DMS 273 treated with DMSO at 0.1 percent for 48 hours (cell line): ENCODE measurements around the gene TBXAS1.
"Not testable (repeated sequence)": the region's sequence is repeated elsewhere in the genome, so short reads cannot be mapped to it uniquely, and the experiment has no call there.

Experiments
- DNase-seq: peaks from one replicate; lab custom pipeline; 2025; lab: John Stamatoyannopoulos, UW

TBXAS1 gene

GRCh38 chr7:139827042-139827441 is 2.0 kb upstream of the TBXAS1 start:
- DNase-seq: no peak

DNA sequence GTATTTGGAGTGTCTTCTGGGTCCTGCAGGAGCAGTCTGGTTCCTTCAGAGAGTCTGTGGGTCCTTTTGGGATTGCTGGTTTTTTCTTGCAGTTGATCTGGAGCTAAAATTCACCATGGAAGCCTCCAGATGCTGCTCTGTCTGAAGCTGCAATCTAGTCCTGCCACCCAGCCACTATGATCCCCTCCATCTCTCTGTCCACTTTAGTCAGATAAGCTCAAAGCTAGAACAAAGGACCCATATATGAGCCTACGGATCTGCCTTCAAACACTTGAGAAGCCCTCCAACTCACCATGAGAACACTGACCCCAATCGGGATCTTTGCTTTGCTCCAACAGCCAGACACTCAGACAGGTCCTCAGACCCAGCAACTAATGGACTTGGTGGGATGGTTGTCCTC is 618 bp upstream of the TBXAS1 start:
- DNase-seq: no peak

DNA sequence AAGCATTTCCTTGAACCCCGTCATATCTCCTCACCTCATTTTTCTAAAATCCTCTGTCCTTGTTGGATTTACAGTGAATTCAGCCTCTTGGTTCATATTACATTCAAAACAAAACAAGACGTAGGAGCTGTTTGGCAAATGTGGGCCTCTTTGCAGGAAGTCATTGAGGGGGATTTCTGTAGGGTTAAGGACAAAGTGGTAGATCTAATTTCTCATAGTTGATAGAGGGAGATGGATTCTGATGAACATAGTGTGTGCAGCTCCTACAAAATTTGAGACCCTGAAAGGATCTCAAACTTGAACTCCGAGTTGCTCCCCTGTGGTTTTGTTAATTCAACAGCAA is 682 bp downstream of the TBXAS1 start:
- no peak for DNase-seq

- DNase-seq: no peak
Observed at GRCh38 chr7:139830292-139830691, 1.2 kb downstream of the TBXAS1 start.

GRCh38 chr7:139830782-139831501 is 1.9 kb downstream of the TBXAS1 start:
- no peak for DNase-seq

DNA sequence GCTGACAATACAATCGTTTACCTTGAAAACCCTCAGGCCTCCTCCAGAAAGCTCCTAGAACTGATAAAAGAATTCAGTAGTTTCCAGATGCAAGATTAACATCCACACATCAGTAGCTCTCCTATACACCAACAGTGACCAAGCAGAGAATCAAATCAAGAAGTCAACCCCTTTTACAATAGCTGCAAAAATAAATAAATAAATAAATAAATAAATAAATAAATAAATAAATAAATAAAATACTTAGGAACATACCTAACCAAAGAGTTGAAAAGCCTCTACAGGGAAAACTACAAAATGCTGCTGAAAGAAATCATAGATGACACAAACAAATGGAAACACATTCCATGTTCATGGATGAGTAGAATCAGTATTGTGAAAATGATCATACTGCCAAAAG is 6.8 kb downstream of the TBXAS1 start:
- DNase-seq: not testable (repeated sequence)

GRCh38 chr7:139837291-139837690 is 8.2 kb downstream of the TBXAS1 start:
- not testable (repeated sequence) for DNase-seq

GRCh38 chr7:139838276-139838675 is 9.2 kb downstream of the TBXAS1 start:
- no peak for DNase-seq

- DNase-seq: no peak
Observed at GRCh38 chr7:139838876-139839275, 9.8 kb downstream of the TBXAS1 start.

DNA sequence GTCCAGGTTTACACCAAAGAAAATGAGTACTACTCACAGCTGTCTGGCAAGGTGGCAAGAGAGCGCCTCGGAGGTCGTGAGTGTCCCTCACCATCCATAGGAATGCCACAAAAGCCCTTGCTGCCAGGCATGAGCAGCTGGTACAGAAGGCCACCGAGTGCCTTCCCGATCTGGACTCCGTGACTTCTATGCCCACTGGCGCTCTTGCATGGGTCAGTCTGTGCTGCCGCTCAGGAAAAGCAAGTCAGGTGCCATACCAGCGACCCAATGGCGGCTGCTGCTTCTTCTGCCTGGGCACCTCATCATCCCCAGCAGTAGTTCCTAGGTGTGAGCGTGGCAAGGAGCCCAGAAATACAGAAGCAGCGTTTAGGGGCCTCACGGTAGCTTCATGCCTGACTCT is 11.7 kb downstream of the TBXAS1 start:
- DNase-seq: no peak

GRCh38 chr7:139842401-139843210 is 13.5 kb downstream of the TBXAS1 start:
- DNase-seq: no peak

GRCh38 chr7:139843211-139843537 is 14.1 kb downstream of the TBXAS1 start:
- DNase-seq: not testable (repeated sequence)

DNA sequence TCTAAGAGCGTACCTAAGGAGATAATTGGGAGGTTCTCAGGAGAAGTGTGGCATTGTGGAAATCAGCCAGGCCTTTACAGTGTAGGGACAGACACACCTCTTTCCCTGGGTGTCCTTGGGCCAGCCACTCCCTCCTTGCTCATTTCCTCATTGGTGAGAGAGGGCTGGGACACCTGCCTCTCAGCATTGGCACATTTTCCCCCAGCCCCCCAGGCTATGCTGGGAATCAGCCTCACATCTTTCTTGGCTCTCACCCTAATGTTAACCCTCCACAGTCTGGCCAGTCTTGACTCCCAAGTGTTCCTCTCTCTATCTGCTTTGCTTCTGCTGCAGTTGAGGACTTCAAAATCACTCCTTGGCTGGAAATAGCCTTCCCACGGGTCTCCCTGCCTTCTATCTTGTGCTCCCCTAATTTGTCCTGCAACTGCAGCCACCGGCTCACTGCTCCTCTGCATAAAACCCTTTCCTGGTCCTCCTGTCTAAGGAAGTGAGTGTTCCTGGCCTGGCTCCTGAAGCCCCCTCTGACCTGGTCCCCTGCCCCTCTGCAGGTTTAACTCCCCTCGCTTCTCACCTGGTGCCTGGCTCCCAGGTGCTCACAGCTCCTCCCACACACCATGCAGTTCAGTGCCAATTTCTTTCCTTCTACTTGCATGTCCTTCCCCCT is 15.8 kb downstream of the TBXAS1 start:
- DNase-seq: no peak

- DNase-seq: no peak
Observed at GRCh38 chr7:139845443-139845805, 16.4 kb downstream of the TBXAS1 start.

GRCh38 chr7:139846297-139846696 is 17.2 kb downstream of the TBXAS1 start:
- DNase-seq: no peak

DNA sequence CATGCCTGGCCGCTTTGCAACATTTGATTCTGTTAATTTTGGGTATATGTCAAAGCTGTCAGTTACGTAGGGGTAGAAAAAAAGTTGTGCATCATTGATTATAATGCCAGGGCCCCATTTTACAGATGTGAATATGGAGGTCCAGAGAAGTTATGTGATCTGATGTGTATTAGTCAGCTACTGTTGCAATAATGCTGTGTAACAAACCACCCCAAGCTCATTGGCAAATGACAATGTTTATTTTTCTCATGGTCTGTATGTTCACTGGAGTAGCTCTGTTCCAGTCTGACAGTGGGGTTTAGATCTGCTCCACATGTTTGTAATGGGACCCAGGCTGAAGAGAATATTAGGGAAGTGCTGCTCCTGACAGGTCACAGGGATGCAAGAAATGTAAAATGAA is 19.2 kb downstream of the TBXAS1 start:
- DNase-seq: no peak

- no peak for DNase-seq
Observed at GRCh38 chr7:139850906-139851305, 21.8 kb downstream of the TBXAS1 start.

- DNase-seq: no peak
Observed at GRCh38 chr7:139851770-139852481, 22.9 kb downstream of the TBXAS1 start.

- no peak for DNase-seq
Observed at GRCh38 chr7:139852482-139852845, 23.4 kb downstream of the TBXAS1 start.

- DNase-seq: no peak
Observed at GRCh38 chr7:139853506-139854123, 24.6 kb downstream of the TBXAS1 start.

- DNase-seq: no peak
Observed at GRCh38 chr7:139854124-139854511, 25.1 kb downstream of the TBXAS1 start.

- no peak for DNase-seq
Observed at GRCh38 chr7:139854803-139855497, 25.9 kb downstream of the TBXAS1 start.
